Mesothelial cell of epicardium (in vitro differentiated cells): ENCODE measurements around the gene PADI3. TPM values are rescaled to one million over a fixed set of nuclear protein-coding genes. Genes with fewer than 3 reads are reported as not detected.

Experiments
- DNase-seq, 2 experiments: peaks; one replicate each; pipeline ENCODE4 v3.0.0; 2021; ENCODE audit warnings: low spot score in 2 of 2; ENCODE audit not compliant: unreplicated experiment in 2 of 2
- H3K27ac Mint-ChIP-seq: 2 replicates; pipeline ENCODE4 v1.8.0; 2021; ENCODE audit warnings: mixed read lengths
- H3K27me3 Mint-ChIP-seq: 2 replicates; pipeline ENCODE4 v1.8.0; 2021; ENCODE audit warnings: low read depth, mixed read lengths
- H3K36me3 Mint-ChIP-seq: 2 replicates; pipeline ENCODE4 v1.8.0; 2021; ENCODE audit warnings: mixed read lengths
- H3K4me1 Mint-ChIP-seq: 2 replicates; pipeline ENCODE4 v1.8.0; 2021; ENCODE audit warnings: mixed read lengths
- H3K4me3 Mint-ChIP-seq: 2 replicates; pipeline ENCODE4 v1.8.0; 2021; ENCODE audit warnings: mild to moderate bottlenecking, moderate library complexity, mixed read lengths
- H3K9me3 Mint-ChIP-seq: 2 replicates; pipeline ENCODE4 v1.8.0; 2021; ENCODE audit warnings: mixed read lengths
- total RNA-seq: library from RNA; stranded (reverse); gene quantifications from 3 replicates; pipeline ENCODE4 v1.2.1, GENCODE V29; 2021
- TF ChIP-seq, protein P1 (sequence below): fragments of 200-600 bp; sonication (generic); IDR thresholded peaks from one replicate; pipeline ENCODE4 v1.5.0; 2021; ENCODE audit warnings: antibody characterized with exemption; ENCODE audit not compliant: unreplicated experiment

The PADI3 gene
- total RNA-seq, 1 donor from 2014 or later: not detected

DNA sequence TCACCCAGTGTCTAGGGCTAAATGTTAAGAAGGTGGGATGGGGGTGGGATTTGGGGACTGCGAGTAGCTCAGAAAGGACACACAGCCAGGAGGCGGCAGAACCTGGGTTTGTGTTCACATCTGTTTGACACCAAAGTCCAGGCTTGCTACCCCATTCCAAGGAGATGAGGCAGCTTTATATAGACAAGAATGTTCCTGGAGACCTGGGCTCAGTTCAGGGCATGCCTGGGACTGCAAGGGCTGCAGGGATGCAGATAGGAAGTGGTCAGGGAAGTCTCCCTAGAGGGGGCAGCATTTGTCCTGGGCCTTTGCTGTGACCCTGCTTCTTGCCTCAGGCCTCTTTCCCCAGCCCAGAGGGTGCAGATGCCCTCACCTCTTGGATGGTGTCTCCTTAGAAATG lies 16.3 kb downstream of the PADI3 start:
- Mint-ChIP-seq H3K27ac (no peak overlapping the region), H3K9me3 (peaks cover 12% of the 10 kb centered on the region), H3K4me3 (no peak overlapping the region), H3K36me3 (no peaks in the 10 kb centered on the region), H3K4me1 (no peaks in the 10 kb centered on the region), H3K27me3 (peaks cover 5% of the 10 kb centered on the region)
- TF ChIP-seq, protein P1, sequence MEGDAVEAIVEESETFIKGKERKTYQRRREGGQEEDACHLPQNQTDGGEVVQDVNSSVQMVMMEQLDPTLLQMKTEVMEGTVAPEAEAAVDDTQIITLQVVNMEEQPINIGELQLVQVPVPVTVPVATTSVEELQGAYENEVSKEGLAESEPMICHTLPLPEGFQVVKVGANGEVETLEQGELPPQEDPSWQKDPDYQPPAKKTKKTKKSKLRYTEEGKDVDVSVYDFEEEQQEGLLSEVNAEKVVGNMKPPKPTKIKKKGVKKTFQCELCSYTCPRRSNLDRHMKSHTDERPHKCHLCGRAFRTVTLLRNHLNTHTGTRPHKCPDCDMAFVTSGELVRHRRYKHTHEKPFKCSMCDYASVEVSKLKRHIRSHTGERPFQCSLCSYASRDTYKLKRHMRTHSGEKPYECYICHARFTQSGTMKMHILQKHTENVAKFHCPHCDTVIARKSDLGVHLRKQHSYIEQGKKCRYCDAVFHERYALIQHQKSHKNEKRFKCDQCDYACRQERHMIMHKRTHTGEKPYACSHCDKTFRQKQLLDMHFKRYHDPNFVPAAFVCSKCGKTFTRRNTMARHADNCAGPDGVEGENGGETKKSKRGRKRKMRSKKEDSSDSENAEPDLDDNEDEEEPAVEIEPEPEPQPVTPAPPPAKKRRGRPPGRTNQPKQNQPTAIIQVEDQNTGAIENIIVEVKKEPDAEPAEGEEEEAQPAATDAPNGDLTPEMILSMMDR: no peak
- no peak for DNase-seq

DNA sequence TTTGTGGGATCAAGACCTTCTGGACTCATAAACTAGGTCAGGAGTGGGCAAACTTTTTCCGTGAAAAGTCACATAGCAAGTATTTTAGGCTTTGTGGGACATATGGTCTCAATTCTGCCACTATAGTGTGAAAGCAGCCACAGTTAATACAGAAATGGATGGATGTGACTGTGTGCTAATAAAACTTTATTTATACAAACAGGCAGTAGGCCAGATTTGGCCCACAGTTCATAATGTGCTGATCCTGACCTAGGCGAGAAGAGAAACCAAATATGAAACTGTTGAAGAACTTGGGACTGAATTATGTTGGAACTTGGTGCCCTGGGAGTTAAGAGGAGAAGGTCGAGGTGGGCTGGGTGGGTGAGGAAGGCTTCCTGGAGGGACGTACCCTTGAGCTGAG lies 17.1 kb downstream of the PADI3 start:
- no peak overlapping the region for H3K4me3 Mint-ChIP-seq
- no peaks in the 10 kb centered on the region for H3K4me1 Mint-ChIP-seq
- no peaks in the 10 kb centered on the region for H3K36me3 Mint-ChIP-seq
- no peak overlapping the region for H3K27ac Mint-ChIP-seq
- peaks cover 5% of the 10 kb centered on the region for H3K27me3 Mint-ChIP-seq
- no peak for DNase-seq
- H3K9me3 Mint-ChIP-seq: peaks cover 12% of the 10 kb centered on the region
- TF ChIP-seq, protein P1: no peak

DNA sequence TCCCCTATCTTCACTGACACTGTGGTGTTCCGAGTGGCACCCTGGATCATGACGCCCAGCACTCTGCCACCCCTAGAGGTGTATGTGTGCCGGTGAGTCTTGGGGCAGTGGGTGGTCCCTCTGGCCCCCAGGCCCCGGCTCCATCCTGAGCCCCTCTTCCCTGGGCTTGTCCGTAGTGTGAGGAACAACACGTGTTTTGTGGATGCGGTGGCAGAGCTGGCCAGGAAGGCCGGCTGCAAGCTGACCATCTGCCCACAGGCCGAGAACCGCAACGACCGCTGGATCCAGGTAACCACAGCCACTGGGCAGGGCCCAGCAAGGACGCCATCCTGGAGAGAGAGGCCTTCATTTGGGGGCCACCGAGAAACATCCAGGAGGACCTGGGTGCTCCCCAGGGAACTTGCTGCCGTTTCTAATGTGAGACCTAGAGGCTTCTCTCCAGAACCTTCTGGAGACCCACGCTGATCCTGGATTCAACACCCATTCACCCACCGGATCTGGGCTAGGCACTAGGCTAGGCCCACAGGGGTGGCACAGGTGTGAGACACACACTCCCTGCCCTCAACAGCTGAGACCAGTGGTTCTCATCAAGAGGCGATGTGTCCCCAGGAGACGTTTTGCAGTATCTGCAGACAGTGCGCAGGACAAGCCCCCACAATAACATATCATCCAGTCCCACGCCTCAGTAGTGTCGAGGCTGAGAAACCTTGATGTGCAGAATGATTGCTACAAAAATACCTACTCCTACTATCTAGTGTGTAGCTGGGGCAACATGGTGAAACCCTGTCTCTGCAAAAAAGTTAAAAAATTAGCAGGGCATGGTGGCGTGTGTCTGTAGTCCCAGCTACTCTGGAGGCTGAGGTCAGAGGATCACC lies 22.2 kb downstream of the PADI3 start:
- Mint-ChIP-seq H3K27me3 (peaks cover 6% of the 10 kb centered on the region), H3K9me3 (no peaks in the 10 kb centered on the region), H3K4me3 (no peak overlapping the region), H3K4me1 (no peaks in the 10 kb centered on the region), H3K27ac (no peak overlapping the region), H3K36me3 (no peaks in the 10 kb centered on the region)
- TF ChIP-seq, protein P1: no peak
- DNase-seq: no peak

DNA sequence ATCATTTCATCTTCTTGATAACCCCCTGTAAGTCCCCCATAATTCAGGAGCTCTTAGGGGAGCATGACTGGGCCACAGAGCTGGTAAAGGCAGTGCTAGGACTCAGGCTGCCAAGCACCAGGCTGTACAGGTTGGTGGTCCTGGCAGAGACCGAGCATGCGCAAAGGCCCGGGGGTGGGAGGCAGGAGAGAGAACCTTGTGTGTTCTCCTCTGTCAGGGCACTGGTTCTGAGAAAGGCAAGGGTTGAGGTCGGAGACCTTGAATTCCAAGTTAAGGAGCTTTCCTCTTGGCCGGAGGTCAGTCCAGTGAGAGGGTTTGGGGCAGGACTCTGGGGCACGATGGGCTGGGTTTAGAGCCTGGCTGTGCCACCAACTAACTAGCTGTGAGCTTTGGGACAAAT lies 23.2 kb downstream of the PADI3 start:
- Mint-ChIP-seq H3K27ac (no peak overlapping the region), H3K9me3 (no peaks in the 10 kb centered on the region), H3K36me3 (no peaks in the 10 kb centered on the region), H3K4me3 (no peak overlapping the region), H3K27me3 (peaks cover 6% of the 10 kb centered on the region), H3K4me1 (no peaks in the 10 kb centered on the region)
- TF ChIP-seq, protein P1: no peak
- DNase-seq: no peak

DNA sequence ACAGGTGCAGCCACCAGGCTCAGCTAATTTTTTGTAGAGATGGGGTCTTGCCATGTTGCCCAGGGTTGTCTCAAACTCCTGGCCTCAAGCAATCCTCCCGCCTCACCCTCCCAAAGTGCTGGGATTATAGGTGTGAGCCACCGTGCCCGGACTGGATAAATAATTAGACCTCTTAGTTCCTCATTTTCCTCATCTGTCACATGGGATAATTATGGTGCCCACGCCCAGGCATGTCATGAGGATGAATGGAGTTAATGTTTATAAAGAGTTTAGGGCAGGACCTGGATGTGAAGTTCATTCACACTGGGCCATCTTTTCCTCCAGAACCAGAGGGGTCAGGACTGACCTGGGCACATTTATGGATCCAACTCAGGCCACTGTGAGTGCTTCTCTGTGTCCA lies 23.7 kb downstream of the PADI3 start:
- no peaks in the 10 kb centered on the region for H3K4me1 Mint-ChIP-seq
- no peak overlapping the region for H3K4me3 Mint-ChIP-seq

More for the DNA sequence above, 23.7 kb downstream of the PADI3 start:
- no peaks in the 10 kb centered on the region for H3K36me3 Mint-ChIP-seq
- no peak overlapping the region for H3K27ac Mint-ChIP-seq
- H3K27me3 Mint-ChIP-seq: peaks cover 6% of the 10 kb centered on the region
- DNase-seq: no peak
- H3K9me3 Mint-ChIP-seq: no peaks in the 10 kb centered on the region
- TF ChIP-seq, protein P1: no peak
